GM18909 (cell line): ENCODE measurements around the gene ARHGAP10.
A peak's percentile ranks its signal among the peaks of the same experiment; 100 is the strongest.
"Not testable (repeated sequence)": the region's sequence is repeated elsewhere in the genome, so short reads cannot be mapped to it uniquely, and the experiment has no call there.

Experiments used
- ATAC-seq: cut with Tn5 transposase; IDR thresholded peaks from one replicate; pipeline ENCODE4 v1.9.1; 2021; ENCODE audit warnings: mild to moderate bottlenecking; ENCODE audit not compliant: unreplicated experiment, poor library complexity

Gene ARHGAP10

GRCh38 chr4:147790412-147790811 lies 58.5 kb downstream of the ARHGAP10 start:
- no peak for ATAC-seq

- ATAC-seq = no peak
These were observed 59.5 kb downstream of the ARHGAP10 start for GRCh38 chr4:147791341-147791740.

DNA sequence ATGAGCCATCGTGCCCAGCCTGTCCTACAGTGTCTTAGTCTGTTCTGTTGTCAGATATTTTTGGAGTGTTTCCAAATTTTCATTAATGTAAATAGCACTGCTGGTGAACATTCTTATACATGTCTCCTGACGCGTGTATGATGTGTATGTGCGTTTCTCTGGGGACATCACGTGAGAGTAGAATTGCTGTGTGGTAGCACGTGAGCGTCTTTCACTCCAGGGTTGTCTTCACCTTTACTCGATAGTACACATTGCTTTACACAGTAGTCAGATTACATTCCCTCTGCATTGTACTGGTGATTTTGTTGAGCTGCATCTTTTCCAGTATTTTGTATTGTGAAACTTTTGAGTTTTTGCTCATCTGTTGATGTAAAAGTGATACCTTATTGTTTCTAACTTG lies 60.0 kb downstream of the ARHGAP10 start:
- ATAC-seq = no peak

DNA sequence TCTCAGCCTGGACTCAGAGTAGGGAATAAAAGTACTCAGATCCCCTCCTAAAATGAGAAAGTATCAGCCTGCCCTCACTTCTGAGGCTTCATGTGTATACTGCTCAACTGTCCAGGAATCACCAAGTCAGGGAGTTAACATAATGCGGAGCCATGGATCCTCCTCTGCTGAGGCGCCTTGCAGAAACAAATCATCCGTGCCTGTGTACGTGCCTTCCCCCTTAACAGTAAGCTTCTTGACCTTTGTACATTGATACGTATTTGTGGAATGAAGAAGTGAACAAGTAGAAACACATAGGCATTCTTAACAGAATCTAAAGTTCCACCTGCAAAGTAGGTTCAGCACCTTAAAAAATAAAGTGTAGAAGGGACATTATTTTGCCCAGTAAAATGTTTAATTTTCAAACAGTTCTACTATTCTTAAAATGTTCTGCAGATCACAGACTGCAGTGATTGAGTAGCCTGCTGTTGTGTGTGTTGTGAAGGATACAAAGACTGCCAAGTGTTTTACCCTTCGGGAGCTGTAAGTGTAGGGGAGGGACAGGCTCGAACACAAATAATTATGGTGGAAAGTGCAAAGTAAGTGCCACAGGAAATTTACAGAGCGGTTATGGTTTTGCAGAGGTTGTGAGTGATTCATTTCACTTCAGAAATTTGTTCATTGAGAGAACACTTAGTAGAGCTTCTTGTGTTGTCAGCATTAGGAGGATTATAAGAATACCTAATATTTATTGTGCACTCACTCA lies 61.9 kb downstream of the ARHGAP10 start:
- ATAC-seq = peak; percentile 38

- no peak for ATAC-seq
These were observed 62.4 kb downstream of the ARHGAP10 start for GRCh38 chr4:147794314-147794680.

DNA sequence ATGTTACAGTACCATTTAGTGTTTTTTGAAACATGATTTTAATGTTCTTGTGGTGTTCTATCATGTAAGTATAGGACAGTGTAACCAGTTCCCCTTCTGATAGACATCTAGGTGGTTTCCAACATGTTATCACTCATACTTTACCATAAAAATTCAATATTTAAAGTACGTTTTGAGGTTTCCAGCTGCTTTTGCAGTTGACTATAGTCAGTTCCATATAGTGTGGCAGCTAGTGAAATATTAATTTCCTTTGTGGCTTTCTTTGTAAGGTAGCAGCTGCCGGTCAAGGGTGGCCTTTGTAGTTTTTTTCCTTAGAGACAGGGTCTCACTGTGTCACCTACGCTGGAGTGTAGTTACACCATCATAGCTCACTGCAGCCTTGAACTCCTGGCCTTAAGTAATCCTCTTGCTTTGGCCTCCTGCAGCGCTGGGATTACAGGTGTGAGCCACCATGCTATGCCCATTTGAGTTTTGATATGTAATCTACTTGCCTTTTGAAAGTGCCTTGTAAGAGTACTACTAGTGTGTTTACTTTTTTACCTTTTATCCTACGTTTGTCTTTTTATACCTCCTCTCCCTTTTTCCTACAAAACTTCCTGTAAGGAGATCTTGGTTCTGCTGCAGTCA lies 63.0 kb downstream of the ARHGAP10 start:
- ATAC-seq = peak; percentile 85

GRCh38 chr4:147799057-147799456 lies 67.2 kb downstream of the ARHGAP10 start:
- ATAC-seq = not testable (repeated sequence)

GRCh38 chr4:147799986-147800555 lies 68.2 kb downstream of the ARHGAP10 start:
- ATAC-seq = peak; percentile 98

- ATAC-seq = no peak
These were observed 69.9 kb downstream of the ARHGAP10 start for GRCh38 chr4:147801820-147802219.

DNA sequence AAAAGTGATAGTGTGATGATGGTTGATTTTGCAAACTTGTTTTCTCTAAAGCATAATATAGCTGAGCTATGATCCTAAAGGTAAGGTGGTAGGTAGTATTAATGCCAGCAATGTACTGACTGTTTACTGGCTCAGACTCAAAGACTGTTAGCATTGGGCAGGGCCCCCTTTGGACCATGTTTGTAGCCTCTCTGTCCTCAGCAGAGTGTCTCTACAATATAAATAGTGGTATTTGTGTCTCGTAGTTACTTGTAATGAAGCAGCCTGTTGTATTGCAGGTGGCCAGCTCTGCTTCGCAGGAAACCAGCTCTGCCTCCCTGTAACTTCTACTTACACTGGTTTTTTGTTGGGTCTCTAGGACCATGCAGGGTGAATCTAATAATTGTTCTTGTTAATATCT lies 70.5 kb downstream of the ARHGAP10 start:
- no peak for ATAC-seq

GRCh38 chr4:147805946-147806345 lies 74.1 kb downstream of the ARHGAP10 start:
- ATAC-seq = no peak

DNA sequence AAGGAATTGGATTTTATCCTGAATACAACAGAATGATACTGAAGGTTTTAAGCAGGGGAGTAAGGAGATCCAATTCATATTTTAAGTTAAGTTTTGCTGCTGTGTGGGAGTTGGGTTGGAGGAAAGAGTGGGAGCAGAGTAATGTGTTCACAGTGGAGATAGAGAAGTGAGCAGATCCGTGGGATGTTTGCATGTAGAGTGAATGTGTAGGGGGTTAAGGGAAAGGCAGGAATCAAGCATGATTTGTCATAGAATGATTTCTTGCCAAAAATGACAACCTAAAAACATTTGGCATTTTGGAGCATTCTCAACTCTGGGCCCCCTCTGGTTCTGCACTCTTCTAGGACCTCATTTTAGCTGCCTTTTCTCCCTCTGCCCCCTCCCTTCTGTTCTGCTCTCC lies 76.6 kb downstream of the ARHGAP10 start:
- ATAC-seq = no peak

DNA sequence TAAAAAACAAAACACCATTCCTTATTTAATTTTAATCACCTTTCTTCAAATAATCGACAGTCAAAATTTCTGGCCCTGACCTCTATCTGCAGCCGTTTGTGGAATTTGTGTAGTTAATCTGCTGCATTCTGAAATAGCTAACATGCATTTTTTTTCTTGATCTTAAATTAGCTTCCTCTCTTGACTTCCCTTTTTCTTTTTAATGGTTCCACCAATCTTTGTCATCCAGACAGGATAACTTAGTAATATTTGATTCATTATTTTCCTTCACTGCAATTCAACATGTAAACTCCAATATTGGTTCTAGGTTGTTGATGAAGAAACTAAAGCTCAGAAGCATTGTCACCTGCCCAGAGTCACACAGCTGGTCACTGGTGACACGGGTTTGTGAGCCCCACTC lies 77.3 kb downstream of the ARHGAP10 start:
- ATAC-seq = no peak

DNA sequence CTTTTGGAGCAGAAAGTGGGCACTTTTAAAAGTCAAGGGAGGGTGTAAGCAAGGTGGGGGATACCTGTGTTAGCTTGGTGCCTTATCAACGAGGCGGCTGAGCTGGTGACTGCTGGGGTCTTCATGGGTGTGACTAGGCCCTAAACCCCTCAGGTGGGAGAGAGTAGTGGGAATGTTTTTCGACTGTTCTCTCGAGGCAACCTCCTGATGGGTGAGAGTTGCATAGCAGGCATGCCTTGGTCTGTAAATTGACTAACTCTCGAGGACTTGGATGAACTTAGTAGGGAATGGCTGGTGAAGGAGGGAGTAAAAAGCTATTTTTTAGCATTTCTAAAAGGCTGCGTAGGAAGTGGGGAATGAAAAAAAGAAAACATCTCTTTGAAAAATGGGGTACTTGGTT lies 80.0 kb downstream of the ARHGAP10 start:
- ATAC-seq = no peak

- no peak for ATAC-seq
These were observed 81.4 kb downstream of the ARHGAP10 start for GRCh38 chr4:147813109-147813773.

DNA sequence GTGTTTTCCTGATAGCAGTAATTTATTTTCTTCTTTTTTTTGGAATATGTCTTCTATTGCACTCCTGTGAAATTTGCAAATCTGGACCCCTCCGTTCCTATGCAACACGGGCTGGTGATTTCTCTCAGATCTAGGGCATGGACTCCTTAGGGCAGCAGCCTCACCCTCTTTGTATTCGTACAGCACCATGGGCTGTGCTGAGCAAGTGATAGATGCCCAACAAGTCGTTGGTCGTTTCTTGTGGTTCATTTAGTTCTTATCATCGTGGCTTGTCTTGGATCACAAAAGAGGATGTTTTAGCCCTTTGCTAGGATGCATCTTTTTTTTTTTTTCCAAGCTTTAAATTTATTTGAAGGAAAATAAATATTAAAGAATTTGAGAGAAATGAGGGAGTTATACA lies 82.1 kb downstream of the ARHGAP10 start:
- ATAC-seq = no peak

DNA sequence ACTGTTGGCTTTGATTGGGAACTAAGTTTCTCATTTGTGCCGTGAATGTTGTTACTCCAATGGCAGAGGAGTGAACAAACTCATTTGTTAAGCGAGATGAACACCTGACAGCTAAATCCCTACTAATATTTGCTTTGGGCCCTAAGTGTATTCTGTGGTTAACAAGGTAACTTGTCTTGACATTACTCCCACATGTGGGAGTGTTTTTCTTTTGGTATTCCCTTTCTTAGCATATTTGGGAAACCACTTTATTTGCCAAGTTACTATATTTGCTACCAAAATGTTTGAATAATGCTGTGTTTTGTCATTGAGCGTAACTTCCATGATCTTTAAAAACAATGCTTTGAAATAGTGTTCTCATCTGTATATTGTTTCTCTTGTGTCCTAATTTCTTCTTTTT lies 82.5 kb downstream of the ARHGAP10 start:
- no peak for ATAC-seq

GRCh38 chr4:147815741-147816140 lies 83.9 kb downstream of the ARHGAP10 start:
- no peak for ATAC-seq

DNA sequence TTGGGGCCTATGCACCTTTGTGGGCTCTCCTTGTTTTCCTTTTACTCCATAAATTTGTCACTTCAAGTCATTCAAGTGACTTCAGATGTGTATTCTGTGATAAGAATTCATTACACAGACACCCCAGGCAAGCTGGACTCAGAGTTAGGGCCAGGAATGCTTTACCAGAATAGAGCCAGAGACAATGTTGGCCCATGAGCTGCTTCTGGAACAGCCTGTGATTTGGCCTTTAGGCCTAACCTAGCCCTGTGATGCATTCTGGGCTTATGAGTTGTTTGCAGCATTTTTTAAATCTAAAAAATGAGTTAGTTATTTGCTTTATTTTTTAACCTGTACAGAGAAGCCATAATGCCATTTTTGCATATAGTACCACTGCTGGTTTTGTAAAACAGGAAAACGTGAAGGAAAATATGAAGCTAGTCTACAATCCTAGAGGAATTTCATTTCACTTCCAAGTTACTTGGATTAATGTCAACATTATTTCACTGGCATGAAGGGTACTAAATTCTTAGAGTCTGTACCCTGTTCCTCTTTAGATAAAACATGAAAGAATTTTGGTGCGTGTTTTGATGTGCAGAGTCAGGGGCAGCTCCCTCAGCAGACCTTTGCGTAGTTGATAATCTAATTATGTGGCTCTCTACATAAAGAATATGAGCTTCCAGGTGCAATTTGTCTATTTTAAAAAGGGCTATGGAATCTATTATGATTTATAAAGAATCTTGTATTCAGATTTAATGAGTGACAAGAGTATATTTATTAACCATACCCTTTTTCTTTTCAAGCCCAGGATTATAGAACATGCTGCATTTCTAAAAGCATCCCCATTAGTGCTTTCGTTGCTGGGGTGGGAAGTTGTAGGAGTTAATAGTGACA lies 84.7 kb downstream of the ARHGAP10 start:
- no peak for ATAC-seq

GRCh38 chr4:147820975-147821374 lies 89.1 kb downstream of the ARHGAP10 start:
- ATAC-seq = no peak
